Measurements from ENCODE around the gene CABYR.

CABYR gene

DNA sequence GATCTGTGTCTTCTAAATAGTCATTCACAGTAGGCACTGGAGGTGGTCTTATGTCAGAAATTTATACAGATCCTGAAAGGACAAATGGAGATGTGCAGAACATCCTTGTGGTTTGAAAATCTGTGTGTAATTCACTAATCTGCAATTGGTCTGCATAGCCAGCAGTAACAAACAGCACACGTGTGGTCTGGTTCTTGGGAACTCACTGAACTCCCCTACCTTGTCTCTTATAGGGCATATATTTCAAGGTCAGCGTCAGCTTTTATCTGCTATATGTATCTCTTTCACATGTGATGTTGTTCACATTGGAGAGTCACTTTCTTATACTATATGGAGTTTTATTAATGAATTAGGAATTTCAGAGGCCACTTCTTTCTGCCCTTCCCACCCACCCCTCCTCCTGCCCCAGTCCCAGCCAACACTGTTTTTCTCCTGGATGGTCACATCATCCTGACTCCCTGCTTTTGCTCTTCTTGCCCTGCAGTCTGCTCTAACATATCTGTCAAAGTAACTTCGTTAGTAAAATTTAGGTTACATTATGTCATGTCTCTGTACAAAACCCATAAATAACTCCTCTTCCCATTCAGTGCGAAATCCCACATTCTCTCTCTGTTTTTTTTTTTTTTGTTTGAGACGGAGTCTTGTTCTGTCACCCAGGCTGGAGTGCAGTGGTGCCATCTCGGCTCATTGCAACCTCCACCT lies 35.4 kb upstream of the CABYR start:
- H3K4me3 ChIP-seq (replicated peaks; ENCODE audit: low read depth, low read length): no peak overlapping the region
- no peak for DNase-seq (ENCODE audit: low read depth)
- TF ChIP-seq CTCF (IDR thresholded peaks at IDR 0.05; ENCODE audit: low read length, missing control alignments): no peak

DNA sequence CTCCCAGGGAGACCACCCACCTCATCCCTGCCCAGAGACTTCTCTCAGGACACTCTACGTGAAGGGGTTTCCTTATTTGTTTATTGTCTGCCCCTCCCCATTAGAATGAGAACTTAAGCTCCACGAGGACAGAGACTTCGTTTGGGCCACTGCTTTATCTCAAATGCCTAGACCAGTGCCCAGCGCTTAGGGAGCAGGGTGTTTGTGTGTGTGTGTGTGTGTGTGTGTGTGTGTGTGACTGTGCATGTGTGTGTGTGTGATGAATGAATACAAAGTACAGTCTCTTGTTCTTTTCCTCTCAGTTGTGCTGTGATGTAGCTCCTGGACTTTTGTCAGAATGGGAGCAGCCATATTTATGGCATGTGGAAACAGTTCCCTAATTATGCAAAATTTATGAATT lies 34.4 kb upstream of the CABYR start:
- DNase-seq (ENCODE audit: low read depth): no peak
- H3K4me3 ChIP-seq (replicated peaks; ENCODE audit: low read depth, low read length): no peak overlapping the region
- TF ChIP-seq CTCF (IDR thresholded peaks at IDR 0.05; ENCODE audit: low read length, missing control alignments): no peak

GRCh38 chr18:24108641-24109040 lies 30.2 kb upstream of the CABYR start:
- no peak for TF ChIP-seq CTCF (IDR thresholded peaks at IDR 0.05; ENCODE audit: low read length, missing control alignments)
- no peak for DNase-seq (ENCODE audit: low read depth)
- no peak overlapping the region for H3K4me3 ChIP-seq (replicated peaks; ENCODE audit: low read depth, low read length)

DNA sequence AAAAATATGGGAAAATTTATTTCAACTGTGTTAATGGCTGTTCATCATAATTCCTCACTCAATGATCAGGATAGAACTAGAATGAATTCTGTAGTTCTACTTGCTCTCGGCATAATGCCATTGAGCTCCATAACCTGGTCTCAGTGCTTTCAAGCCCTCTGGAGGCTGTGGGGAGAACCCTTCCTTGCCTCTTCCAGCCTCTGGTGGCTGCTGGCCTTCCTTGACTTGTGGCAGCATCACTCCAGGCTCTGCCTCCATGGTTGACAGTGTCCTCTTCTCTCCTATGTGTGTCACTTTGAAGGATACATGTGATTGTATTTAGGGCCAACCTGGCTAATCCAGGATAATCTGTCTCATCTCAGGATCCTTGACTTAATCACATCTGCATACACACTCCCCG lies 26.9 kb upstream of the CABYR start:
- no peak for TF ChIP-seq CTCF (IDR thresholded peaks at IDR 0.05; ENCODE audit: low read length, missing control alignments)
- DNase-seq (ENCODE audit: low read depth): no peak
- no peak overlapping the region for H3K4me3 ChIP-seq (replicated peaks; ENCODE audit: low read depth, low read length)

- H3K4me3 ChIP-seq (replicated peaks; ENCODE audit: low read depth, low read length): no peak overlapping the region
- DNase-seq (ENCODE audit: low read depth): no peak
- TF ChIP-seq CTCF (IDR thresholded peaks at IDR 0.05; ENCODE audit: low read length, missing control alignments): no peak
These were observed 26.4 kb upstream of the CABYR start for GRCh38 chr18:24112464-24112863.

GRCh38 chr18:24112874-24113615 lies 25.8 kb upstream of the CABYR start:
- no peak for TF ChIP-seq CTCF (IDR thresholded peaks at IDR 0.05; ENCODE audit: low read length, missing control alignments)
- no peak overlapping the region for H3K4me3 ChIP-seq (replicated peaks; ENCODE audit: low read depth, low read length)
- DNase-seq (ENCODE audit: low read depth): no peak

All from fibroblast of pulmonary artery (primary cell).